HG03139 (cell line): ENCODE results near the gene RUNDC3A.
"Not testable (repeated sequence)": the region's sequence is repeated elsewhere in the genome, so short reads cannot be mapped to it uniquely, and the experiment has no call there.

Experiments
- ATAC-seq: cut with Tn5 transposase; IDR thresholded peaks from one replicate; pipeline ENCODE4 v1.9.1; 2021; ENCODE audit not compliant: unreplicated experiment

RUNDC3A gene

GRCh38 chr17:44343510-44344209, 35.3 kb downstream of the RUNDC3A start:
- no peak for ATAC-seq

GRCh38 chr17:44344939-44345453, 36.6 kb downstream of the RUNDC3A start, which contains the start of gene GRN:
Gene GRN (plus strand): TSS chr17:44345302. CDS start chr17:44349165, 3,863 bp downstream.
- peak; percentile 47 for ATAC-seq

GRCh38 chr17:44345454-44346026, 37.1 kb downstream of the RUNDC3A start:
- ATAC-seq = peak; percentile 2

GRCh38 chr17:44346064-44346844, 37.9 kb downstream of the RUNDC3A start:
- no peak for ATAC-seq

GRCh38 chr17:44347206-44348055, 39.0 kb downstream of the RUNDC3A start:
- not testable (repeated sequence) for ATAC-seq

GRCh38 chr17:44348234-44348987, 40.0 kb downstream of the RUNDC3A start:
- peak; percentile 37 for ATAC-seq

- no peak for ATAC-seq
Observed at GRCh38 chr17:44348988-44349364, 40.6 kb downstream of the RUNDC3A start.

- ATAC-seq = no peak
Observed at GRCh38 chr17:44349553-44350070, 41.2 kb downstream of the RUNDC3A start.

GRCh38 chr17:44350733-44351226, 42.4 kb downstream of the RUNDC3A start:
- no peak for ATAC-seq

GRCh38 chr17:44351464-44351863, 43.1 kb downstream of the RUNDC3A start:
- no peak for ATAC-seq

- no peak for ATAC-seq
Observed at GRCh38 chr17:44351961-44352827, 43.8 kb downstream of the RUNDC3A start.

- no peak for ATAC-seq
Observed at GRCh38 chr17:44352828-44353671, 44.6 kb downstream of the RUNDC3A start.

GRCh38 chr17:44353672-44354331, 45.4 kb downstream of the RUNDC3A start:
- no peak for ATAC-seq

GRCh38 chr17:44354582-44355561, 46.5 kb downstream of the RUNDC3A start:
- no peak for ATAC-seq

GRCh38 chr17:44355642-44356099, 47.3 kb downstream of the RUNDC3A start:
- no peak for ATAC-seq

GRCh38 chr17:44356241-44356640, 47.8 kb downstream of the RUNDC3A start:
- ATAC-seq = no peak
